NCI-H1417 (cell line): ENCODE results near the gene DIAPH1.
A peak's percentile ranks its signal among the peaks of the same experiment; 100 is the strongest.

ENCODE experiments used
- DNase-seq, 3 experiments: peaks; one replicate each; lab custom pipeline; 2025; lab: John Stamatoyannopoulos, UW

Gene DIAPH1

GRCh38 chr5:141519605-141520565 lies 98.9 kb downstream of the DIAPH1 start:
- no peak for DNase-seq

DNA sequence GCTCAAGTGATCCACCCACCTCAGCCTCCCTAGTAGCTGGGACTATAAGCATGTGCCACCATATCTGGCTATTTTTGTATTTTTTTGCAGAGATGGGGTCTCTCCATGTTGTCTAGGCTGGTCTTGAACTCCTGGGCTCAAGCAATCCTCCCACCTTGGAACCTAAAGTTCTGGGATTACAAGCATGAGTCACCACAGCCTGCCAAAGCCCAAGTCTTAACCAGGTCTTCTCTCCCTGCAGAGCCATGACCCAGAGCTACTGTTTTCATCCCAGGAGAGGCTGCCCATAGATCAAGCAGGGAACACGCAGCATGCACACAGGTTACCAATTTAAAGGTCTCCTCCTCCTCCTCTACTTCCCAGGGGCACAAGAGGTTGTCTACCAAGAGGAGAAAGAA lies 100.2 kb downstream of the DIAPH1 start:
- no peak for DNase-seq

DNA sequence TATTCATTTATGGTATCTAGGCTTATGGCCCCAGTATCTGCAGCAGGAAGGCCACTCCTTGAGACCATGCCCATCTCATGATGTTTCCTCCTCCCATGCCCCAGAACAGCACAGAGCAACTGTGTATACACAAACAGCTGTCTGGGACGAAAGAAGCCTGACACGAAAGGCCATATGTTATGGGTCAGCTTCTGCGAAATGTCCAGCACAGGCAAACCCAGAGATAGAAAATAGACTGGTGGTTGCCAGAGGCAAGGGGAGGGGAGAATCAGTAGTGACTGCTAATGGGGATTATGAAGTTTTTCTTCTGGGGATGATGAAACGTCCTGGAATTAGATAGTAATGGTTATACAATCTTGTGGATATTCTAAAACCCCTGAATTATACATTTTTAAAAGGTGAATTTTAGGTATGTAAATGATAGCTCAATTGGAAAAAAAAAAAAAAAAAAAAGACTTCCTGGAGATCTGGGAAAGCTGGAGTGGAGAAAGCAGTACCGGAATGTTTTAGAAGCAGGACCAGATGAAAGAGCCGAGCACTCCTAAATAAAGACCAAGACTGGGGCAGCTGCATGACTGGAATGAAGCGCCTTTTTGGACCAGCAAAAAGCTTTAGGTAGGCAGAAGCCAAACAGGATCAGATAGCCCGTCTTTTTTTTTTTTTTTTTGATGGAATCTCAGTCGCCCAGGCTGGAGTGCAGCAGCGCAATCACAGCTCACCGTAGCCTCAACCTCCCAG lies 100.8 kb downstream of the DIAPH1 start:
- no peak for DNase-seq

DNA sequence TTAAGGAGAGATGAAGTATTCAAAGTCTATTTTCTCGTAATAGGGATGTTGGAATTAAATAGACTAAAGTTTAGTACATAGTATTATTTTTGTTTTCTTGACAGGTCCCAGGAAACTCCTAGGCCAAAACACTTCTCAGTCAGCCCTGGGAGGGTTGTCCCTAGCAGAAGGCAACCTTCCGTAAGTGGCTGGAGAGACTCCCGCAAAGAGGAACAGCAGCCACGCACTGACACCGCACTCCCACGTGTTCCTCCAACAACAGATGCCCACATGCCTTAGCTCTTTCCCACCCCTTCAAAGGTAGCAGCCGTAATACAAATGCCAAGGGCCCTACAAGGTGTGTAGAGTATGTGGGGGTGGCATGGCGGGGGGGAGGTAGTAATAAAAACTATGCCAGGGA lies 101.5 kb downstream of the DIAPH1 start:
- DNase-seq, result no peak

- DNase-seq, result no peak
Measured at GRCh38 chr5:141516672-141517025, 102.2 kb downstream of the DIAPH1 start.

GRCh38 chr5:141515946-141516671 lies 102.7 kb downstream of the DIAPH1 start:
- no peak for DNase-seq

DNA sequence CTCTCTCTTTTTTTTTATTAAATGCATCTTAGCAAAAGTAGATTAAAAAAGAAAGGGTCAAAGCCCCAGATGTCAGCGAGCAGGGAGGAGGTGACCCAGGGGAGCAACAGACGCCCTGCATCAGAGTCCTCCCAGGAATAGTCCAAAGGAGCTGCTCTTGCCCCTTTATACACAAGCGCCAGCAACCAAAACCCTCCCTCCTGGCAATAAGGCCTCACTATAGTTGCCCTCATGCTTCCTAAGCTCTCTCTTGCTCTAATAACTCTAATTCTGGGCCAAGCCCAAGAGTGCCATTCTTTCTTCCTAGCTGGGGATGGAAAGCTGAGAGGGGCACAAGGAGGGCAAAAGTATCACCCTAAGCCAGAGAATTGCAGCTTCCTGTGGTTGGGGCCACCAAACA lies 103.7 kb downstream of the DIAPH1 start:
- no peak for DNase-seq

- peak in 1 of 3 experiments; percentile 80 for DNase-seq
Measured at GRCh38 chr5:141514330-141515133, 104.3 kb downstream of the DIAPH1 start.

- peak in 1 of 3 experiments; percentile 63 for DNase-seq
Measured at GRCh38 chr5:141513627-141514329, 105.0 kb downstream of the DIAPH1 start.

DNA sequence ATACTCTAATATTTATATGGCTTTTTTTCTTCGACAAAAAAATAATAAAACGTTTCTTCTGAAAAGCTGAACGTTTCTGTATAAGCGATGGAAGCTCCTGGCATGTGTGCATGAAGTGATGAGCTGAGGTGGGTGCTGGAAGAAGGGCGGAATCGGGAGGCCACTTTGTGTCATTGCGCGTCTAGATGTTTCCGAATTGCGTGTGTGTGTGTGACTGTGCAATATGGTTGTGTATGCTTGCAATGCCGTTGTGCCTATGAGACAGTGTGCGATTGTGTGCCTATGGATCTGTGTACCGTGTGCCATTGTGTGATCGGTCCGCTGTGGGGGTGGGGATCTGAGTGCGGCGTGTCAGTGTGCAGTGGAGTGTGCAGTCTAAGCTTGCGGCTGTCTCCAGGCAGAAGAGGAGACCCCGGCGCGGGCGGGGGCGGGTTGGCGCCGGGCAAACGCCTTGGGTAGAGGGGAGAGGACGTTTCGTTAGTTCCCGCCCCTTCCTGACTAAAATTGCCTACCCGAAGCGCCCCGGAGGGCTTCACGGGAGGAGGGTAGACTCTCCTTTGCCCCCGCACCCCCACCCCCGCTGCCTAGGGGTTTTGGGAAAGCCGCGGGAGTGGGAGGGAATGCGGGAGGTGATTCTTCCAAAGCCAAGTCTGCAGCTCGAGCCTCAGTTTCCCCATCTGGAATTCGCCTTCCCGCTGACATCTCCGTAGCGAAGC lies 105.7 kb downstream of the DIAPH1 start:
- peak in 1 of 3 experiments; percentile 64 for DNase-seq

DNA sequence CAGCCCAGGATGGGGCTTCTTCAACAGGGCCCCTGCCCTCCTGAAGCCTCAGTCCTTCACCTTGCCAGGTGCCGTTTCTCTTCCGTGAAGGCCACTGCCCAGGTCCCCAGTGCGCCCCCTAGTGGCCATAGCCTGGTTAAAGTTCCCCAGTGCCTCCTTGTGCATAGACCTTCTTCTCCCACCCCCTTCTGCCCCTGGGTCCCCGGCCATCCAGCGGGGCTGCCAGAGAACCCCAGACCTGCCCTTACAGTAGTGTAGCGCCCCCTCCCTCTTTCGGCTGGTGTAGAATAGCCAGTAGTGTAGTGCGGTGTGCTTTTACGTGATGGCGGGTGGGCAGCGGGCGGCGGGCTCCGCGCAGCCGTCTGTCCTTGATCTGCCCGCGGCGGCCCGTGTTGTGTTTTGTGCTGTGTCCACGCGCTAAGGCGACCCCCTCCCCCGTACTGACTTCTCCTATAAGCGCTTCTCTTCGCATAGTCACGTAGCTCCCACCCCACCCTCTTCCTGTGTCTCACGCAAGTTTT lies 106.3 kb downstream of the DIAPH1 start:
- peak in 2 of 3 experiments; percentile 1 to 86 for DNase-seq

DNA sequence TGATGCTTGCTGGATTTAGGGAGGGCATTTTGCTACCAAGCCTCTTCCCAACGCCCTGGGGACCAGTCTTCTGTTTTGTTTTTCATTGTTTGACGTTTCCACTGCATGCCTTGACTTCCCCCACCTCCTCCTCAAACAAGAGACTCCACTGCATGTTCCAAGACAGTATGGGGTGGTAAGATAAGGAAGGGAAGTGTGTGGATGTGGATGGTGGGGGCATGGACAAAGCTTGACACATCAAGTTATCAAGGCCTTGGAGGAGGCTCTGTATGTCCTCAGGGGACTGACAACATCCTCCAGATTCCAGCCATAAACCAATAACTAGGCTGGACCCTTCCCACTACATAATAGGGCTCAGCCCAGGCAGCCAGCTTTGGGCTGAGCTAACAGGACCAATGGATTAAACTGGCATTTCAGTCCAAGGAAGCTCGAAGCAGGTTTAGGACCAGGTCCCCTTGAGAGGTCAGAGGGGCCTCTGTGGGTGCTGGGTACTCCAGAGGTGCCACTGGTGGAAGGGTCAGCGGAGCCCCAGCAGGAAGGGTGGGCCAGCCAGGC lies 107.0 kb downstream of the DIAPH1 start:
- no peak for DNase-seq

GRCh38 chr5:141510850-141511601 lies 107.8 kb downstream of the DIAPH1 start:
- DNase-seq, result no peak

DNA sequence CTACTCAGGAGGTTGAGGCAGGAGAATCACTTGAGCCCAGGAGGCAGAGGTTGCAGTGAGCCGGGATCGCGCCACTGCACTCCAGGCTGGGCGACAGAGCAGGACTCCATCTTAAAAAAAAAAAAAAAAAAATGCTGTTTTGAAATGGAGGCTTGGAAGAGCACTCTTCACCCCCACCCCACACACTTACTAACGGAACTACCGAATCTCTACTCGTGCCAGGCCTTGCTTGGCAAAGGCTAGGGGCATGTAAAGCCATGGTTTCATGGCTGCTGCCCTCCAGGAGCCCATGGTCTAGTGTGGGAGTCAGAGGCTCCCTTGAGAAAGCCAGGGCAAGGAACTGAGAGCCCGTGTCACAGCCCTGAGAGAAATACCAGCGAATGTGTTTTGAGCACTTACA lies 108.6 kb downstream of the DIAPH1 start:
- no peak for DNase-seq

DNA sequence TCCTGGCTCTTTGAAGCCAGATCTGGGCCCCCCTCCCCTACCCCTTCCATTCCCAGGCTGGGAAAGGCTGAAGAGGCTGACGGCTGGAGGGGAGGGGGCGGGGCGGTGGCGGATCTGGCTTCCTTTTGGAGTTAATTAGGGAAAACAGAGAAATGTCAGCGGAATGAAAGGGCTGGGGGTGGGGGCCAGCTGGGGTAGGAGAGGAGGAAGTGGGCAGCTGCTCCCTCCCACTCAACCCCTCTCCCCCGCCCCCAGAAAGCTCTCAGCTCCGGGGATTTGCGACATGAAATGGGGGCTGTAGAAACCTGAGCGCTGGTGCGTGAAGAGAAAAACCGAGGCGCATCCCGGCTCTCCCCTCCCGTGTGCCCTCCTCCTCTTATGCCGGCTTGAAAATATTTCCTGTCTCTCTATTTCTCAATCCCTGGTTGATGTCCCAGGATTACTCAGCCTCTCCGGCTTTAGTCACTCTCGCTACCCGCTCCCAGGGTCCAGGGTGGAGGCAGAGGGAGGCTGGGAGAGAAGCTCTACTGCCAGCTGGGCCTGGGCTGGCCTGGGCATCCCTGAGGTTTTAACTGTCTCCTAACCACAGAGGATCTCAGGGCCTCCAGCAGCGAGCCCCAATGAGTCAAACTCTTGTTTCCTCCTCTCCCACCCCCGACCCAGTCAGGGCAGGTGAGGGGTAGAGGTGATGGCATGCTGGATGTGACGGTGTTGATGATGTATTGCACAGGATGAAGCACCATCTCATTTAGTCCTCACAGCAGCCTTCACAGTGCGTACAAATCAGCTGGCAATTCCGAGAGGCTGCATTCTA lies 109.8 kb downstream of the DIAPH1 start:
- DNase-seq, result peak; percentile 14 to 47 (median 35)

DNA sequence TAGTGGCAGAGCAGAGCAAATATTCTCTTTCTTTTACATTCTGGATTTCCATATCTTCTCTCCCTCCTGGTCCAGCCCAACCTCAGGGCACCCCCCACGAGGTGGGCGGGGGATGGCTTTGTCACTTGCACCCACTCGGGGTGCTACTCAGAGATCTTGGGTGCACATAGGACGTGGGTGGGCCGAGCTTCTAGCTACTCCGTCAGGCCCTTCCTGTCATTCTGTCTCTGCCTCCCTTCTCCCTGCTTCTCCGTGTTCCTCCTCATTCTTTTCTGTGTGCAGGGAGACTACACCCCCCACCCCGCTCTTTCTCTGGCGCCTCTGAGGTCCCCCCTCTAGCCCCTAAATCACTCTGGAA lies 110.4 kb downstream of the DIAPH1 start:
- no peak for DNase-seq

GRCh38 chr5:141507387-141508091 lies 111.3 kb downstream of the DIAPH1 start:
- DNase-seq, result no peak
